Dedifferentiated amniotic fluid mesenchymal stem cell (primary cell): ENCODE data around the gene ASB7.
"Not testable (repeated sequence)": the region's sequence is repeated elsewhere in the genome, so short reads cannot be mapped to it uniquely, and the experiment has no call there.

ENCODE experiments used
- DNase-seq: peaks from one replicate; pipeline ENCODE4 v3.0.0-alpha.2; 2016; ENCODE audit errors: extremely low spot score

The ASB7 gene

DNA sequence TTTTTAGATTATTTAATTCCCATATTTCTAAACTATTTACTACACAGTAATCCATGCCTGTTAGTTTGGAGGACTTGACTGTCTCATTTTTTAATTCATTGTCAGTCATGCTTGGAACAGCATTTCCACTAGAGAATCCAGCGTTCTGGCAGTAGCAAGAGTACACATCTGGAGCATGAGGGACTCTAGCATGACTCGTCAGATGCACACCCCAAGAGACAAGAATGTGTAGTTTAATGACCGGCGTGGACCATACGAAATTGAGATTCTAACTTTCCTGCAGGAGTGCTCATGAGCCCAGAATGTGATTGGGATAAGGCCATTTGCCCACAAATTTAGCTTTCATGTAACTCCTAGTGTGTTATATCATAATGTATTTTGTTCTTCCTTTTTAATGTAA, 48.9 kb downstream of the ASB7 start:
- DNase-seq, result no peak

DNA sequence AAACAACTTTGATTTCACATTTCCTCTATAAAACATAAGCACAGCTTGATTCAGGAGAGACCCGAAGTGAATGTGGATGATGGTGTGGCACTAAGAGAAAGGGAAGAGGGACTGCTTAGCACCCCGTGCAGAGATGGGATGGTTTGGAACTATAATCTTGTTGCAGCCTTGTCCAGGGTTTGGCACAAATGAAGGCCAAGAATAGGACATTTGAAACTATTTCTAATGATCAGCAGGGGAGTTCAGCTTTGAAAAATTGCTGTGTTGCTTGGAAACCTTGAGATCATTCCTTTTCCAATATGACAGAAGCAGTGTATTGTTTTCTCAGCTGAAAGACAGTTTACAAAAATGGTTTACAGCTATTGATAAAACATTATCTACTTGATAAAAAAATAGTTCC, 49.7 kb downstream of the ASB7 start:
- DNase-seq, result no peak

DNA sequence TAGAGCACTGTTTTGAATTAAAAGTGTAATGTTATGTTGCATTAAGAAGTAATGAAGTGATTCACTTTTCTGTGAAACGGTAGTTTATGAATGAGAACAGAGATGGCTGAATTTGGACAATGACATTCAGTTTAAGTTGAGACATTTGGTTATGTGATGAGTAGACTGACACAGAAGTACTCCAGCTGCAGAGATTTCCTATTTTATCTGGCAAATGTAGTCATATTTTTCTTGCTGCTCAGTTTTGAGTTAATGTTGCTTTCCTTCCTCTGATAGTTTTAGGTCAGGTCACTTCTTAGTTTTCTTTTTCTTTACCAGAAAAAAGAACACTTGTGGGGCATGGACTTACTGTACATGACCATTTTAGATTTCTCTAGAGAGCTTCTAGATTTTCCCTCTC, 51.2 kb downstream of the ASB7 start:
- DNase-seq, result no peak

DNA sequence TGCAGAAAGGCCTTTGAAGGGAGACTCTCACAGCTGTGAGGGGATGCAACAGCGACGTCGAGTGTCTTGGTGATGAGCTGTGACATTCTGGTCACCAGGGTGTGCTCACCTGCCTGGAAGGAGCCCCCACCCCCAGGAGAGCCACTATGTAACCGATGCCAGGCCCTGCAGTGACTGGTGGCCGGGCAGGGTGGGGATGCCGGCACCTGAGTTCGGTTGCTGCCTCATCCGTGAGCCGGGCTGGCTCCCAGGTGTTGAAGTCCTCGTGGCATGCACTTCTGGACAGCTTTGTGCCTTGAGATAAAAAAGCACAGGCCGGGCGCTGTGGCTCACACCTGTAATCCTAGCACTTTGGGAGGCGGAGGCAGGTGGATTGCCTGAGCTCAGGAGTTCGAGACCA, 56.5 kb downstream of the ASB7 start:
- no peak for DNase-seq

DNA sequence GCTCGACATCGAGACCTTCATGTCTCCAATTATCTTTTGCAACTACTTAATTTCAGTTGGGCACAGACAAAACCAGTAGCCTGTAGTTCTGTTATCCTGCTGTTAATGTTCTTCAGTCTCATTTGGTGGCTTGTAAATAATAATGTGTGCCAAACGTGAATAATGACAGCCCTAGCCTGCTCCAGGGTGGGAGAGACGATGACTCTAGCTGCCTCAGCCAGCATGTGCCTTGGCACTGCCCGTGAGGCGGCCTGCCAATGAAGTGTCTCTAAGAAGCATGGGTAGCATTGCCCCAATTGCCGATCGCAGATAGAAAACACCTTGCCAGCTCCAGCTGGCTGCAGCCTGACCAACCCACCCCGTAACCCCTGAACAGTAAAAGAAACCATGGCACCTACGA, 58.8 kb downstream of the ASB7 start:
- DNase-seq, result no peak

DNA sequence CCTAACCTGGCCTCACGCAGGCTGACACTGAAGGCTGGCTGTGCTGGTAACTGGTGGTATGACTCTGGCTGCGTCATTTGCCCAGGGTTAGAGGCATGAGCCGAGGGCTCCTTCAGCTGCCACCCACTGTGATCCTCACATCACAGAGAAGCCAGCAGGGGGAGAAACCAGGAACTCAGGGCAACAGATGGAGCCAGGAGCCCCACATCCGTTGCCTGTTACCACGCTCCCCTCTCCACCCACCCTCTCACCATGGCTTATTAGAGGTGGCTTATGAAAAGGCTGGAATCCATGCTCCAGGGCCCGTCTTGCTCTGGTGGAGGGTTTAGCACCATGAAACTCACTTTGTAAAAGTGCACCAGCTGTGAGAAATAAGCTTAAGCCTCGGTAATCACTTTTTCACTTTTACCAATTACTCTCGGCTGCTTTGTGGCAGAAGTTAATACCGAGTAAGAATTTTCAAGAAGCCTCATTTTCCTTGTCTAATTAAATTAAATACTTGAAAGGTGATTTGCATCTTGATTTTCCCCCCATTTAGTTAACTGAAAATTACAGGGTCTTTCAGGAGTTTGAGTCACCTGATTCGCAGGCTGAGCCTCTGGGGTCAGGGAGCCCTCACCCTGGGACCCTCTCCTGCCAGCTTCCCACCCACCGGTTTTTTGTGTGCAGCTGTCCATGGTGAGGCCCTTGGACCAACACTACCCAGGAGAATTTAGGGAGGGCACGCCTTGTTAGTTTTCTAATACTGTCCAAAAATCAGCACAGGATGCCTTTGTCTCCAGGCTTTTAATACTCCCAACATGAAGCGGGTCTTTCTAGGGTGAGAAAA, 60.9 kb downstream of the ASB7 start:
- DNase-seq, result no peak

DNA sequence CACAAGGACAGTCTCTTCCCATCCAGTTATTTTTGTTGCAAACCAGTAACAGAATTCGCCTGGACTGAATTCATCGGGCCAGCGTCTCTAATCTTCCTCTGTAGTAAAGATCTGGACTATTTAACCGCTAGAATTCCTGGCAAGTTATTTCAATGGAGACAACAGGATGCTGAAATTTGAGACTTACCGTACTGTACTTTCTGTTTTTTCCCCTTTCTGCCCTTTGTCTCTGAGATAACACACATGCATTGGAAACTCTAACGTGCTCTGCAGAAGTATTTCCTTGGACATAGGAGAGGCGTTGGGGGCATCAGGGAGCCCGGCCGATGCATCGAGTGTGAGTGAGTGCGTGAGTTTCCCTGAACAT, 61.5 kb downstream of the ASB7 start:
- DNase-seq, result no peak

DNA sequence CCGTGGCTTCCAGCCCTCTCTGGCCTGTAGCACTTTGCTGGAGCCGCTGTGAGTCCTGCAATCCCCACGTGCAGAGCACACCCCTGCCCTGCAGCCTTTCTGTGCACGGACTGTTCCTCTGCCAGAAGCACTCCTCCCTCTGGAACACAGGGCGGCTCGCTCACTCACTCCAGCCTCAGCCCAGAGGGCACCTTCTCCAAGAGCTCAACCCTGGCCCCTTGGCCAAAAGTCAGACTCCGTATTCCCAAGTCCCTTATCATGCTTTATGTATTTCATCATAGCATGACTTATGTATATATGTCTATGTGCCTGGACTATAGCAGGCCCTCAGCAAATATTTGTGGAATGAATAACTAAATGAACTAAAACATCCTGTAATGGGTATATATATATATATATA, 63.2 kb downstream of the ASB7 start:
- no peak for DNase-seq

DNA sequence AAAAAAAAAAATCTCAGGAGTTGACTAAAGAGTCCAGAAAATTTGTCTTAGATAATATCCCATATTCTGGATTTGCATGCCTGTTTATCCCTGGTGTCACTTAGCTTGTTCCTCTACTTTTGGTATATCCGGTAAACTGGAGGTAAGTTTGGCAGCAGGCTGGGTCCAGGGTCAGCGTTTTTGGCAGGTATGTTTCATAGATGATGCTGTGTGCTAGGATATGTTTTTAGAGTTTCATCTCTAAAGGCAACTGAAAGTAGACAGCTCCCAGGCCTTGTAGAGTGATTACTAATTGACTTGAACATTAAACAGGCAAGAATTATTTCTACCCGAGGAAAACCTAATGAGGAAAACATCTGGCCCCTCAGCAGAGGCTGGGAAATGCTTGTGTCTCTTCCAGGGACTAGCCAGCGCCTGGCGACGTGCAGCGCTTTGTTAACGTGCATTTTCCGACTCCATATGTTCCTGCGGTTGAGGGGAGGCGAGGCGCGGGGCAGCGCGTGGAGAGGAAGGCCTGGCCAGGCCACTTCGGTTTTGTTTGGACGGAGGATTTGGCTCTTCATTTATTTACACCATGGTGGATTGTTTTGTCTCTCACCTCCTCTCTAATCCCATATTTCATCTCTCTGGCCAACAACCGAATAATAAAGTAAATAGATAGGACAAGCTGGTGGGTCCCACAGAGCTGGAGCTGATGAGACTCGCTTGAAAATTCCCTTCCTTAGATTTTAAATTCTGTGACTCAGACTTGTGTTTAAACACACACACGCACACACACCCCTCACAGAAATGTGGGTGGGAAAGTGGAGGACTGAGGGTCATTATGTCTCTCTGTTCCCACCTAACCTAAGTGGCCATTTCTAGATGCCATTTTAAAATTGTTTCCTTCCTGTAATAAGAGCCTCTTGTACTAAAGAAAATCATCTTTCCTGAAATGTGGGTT, 65.3 kb downstream of the ASB7 start:
- DNase-seq, result no peak

DNA sequence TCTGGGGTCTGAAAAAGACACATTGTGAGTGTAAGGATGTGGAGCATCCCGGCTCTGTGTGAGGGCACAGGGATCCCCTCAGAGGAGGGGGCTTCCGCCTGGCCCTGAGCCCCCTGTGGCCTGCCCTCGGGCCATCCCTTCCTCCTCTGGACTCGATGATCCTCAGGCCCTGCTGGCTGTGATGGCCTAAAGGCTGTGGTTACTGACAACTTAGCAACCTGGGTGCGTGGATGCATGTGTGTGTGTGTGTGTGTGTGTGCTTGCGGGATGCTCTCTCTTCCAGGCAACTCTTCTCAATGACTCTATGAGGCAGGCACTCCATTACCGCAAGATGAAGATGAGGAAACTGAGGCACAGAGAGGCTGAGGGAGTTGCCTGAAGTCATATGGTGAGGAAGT, 66.0 kb downstream of the ASB7 start:
- no peak for DNase-seq

DNA sequence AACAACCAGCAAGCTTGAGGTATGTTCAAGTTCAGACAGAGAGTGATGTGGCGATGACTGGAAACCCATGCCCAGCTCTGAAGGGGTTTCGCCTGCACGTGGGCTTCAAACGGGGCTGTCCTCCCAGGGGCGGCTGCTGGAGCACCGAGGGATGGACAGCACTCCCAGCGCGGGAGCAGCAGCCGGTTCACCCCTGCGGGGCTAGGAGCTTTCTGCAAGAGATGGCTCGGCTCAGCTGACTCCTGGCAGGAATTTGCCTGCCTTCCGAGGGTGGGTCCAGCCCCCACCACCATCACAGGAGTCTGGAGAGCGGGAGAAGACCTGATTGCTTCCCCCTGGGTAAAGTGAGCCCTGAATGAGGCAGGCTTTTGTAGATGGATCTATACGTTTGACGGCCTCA, 66.9 kb downstream of the ASB7 start:
- no peak for DNase-seq

DNA sequence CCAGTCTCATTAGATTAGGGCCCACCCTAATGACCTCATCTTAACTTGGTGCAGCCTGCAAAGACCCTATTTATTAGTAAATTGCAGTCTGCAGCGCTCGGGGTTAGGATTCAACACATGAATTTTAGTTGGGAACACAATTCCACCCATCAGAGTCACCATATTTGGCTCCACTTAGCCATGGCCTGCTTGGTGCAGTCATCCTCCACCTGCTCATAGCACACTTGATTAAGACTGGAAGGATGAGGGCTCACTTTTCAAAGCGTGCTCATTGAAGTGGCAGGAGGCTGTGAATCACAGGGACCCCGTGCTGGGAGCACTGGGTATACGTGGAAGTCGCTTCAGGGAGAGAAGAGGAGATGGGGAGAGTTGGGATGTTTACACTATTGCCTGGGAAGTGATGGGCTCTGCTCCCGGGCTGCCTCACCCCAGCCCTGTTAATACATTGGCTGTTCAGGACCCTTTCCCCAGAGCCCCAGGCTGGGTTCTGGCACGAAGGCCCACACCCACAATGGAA, 68.2 kb downstream of the ASB7 start:
- DNase-seq, result no peak

DNA sequence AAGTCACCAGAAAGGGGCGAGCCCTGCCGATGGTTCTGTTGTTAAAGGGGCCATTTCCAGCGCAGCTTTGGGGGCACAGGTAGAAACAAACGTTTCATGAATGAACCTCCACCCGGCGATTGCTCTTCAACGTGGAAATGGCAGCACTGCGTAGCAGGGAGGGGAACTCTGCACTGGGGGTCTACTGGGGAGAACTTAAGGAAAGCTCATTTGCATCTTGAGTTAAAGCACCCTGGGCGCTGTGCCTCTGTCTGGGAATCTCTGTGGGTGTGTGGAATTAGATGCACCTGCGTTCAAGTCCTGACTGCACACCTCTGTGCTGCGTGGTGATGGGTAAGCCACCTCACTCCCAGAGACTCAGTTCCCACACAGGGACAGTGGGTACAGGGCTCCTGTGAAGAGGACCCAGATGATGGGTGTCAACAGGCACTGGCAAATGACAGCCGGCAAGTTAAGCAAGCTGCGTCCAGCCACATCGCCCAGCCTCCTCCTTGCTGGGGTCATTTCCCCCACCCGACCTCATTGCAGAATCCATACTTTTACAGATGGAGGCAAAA, 68.8 kb downstream of the ASB7 start:
- no peak for DNase-seq

DNA sequence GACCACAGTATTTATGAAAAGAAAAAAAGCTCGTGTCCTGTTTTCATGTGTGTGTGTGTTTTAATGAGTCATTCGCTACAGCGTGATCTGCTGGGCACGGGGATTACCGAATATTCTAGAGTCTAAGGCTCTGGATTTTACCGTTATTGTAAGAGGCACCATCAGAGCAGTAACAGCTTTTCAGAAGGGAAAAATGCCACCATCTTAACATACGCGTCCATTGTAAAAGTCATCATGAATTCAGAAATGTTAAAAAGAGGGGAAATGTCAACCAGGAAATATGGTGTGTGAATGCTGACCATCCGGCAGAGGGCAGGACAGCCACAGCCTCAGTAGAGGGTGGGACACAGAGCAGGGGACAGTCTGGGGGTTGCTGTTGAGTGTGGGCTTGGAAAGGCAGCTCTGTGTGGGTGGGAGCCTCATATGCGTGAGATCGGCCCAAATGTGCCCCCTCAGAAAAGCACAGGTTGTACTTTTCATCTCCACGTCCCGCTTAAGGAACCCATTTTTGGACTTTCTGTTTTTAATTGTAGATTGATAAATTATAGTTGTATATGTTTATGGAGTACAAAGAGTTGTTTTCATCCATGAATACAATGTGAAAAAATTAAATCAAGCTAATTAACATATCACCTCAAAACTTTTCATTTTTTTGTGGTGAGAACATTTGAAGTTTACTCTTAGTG, 69.6 kb downstream of the ASB7 start:
- DNase-seq, result peak; percentile 24

DNA sequence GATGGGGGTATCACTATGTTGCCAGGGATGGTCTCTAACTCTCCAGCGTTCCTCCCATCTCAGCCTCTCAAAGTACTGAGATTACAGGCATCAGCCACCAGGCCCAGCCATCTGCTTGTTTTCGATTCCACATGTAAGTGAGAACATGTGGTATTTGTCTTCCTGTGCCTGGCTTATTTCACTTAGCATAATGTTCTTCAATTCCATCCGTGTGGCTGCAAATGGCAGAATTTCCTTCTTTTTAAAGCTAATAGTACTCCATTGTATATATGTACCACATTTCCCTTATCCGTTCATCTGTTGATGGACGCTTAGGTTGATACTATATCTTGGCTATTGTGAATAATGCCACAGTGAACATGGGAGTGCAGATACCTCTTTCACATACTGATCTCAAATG, 70.6 kb downstream of the ASB7 start:
- no peak for DNase-seq

DNA sequence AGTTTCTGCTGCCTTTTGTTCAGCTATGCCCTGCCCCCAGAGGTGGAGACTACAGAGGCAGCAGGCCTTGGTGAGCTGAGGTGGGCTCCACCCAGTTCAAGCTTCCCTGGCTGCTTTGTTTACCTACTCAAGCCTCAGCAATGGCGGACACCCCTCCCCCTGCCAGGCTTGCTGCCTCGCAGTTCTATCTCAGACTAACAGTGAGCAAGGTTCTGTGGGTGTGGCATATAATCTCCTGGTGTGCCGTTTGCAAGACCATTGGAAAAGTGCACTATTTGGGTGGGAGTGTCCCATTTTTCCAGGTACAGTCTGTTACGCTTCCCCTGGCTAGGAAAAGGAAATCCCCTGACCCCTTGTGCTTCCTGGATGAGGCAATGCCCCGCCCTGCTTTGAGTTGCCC, 76.8 kb downstream of the ASB7 start:
- DNase-seq, result not testable (repeated sequence)

DNA sequence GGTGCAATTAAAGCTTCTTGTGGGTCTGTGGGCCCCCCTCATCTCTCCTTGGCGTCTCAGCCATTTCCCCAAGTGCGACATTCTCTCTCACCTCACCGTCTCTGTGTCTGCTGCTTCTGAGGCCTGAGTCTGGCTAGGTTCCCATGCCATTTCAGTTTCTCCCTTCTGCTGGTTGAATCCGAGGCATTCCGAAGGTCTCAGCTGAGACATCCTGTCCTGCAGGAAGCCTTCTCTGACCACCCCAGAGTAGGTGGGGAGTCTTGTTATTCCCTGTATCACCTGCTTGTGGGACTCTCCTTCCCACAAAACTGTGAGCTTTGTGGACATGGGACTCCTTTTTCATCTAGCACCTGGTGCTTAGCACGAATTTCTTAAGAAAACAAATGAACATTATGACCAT, 78.3 kb downstream of the ASB7 start:
- DNase-seq, result no peak

DNA sequence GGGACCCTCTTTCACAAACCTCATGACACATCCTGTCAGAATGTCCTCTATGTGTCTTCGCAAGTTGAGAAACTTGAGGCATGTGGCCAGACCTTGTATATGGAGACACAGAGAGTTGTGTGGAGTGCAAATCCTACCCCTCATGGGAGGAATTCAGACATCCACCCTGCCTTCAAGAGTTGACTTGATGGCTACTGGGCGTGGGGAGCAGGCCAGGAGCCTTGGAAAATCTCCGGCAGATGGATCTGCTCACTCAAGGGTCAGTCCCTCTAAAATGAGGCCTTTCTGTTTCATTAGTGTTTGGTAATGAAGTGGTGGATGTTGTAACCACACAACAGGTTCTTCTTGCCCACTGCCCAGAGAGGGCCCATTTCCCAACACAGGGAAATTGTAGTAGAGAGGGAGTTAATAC, 79.0 kb downstream of the ASB7 start:
- no peak for DNase-seq

DNA sequence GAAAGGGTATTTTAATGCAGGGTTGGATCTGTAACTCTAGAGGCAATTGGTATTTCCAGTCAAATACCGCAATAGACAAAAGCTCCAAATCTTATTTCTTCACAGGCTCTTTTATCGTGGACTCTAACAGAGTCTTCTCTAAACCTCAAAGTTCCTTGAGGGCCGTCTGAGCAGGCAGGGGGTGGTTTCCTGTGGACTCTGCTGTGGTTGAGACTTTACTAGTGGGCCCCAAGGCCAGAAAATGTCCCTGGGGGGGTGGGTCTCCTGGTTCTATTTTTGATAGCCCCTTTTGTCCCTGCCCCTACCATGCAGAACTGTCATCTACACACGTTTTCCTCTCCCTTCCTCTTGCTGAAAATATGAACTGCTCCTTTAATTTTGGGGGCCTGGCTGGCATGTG, 80.1 kb downstream of the ASB7 start:
- DNase-seq, result no peak

DNA sequence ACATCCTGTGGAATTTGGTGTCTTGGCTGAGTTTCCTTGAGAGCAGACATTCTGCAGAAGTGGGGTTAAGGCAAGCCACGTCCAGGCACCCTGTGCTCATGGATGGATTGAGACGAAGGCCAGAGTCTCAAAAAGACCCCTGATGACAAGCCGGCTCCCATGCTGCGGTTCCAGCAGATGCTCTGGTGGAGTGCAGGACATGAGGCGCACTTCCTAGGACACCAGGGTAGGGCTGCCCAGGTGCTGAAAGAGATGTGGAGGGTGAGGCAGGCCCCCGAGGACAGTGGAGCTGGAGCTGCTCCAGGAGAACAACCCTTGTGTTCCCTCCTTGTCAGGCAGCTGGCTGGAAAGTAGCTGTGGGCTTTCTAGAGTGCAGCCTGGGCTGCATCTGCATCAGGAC, 81.0 kb downstream of the ASB7 start:
- DNase-seq, result no peak

DNA sequence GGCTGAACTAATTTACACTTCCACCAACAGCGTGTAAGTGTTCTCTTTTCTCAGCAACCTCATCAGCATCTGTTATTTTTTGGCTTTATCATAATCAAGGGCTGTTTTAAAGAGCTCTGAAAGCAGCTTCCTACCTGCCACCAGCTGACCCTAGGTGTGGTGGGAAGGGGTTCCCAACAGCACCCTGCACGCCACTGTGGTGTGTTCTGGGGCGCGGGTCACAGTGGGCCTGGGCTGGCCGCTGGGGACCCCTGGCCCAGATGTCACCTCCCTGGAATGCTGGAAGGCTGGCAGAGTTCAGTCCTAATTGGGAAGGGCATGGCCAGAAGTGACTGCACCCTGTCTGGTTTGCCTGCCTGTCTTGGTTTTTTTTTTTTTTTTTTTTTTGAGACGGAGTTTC, 82.2 kb downstream of the ASB7 start:
- DNase-seq, result no peak
